CMK (cell line): ENCODE results near the gene DCAF7.

Source experiments
- DNase-seq: peaks from one replicate; pipeline ENCODE4 v3.0.0-alpha.2; 2010; ENCODE audit warnings: low read depth

The DCAF7 gene

DNA sequence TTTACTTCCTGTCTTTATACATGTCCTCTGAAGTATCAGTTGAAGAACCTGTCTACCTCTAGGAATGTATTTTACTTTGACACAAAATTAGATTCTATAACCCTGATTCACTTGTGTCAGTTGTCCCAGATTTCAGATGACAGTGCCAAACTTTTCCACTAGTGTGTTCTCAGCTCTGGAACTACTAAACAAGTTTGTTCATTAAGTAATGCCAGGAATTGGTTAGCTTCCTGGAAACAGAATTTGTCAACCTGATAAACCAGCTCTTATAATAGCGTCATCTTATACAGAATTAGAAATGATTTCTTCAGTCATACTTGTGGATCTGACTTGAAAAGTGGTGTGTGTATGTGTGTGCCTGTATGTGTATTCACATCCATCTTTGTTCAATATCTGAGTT, 79.3 kb downstream of the DCAF7 start:
- no peak for DNase-seq

DNA sequence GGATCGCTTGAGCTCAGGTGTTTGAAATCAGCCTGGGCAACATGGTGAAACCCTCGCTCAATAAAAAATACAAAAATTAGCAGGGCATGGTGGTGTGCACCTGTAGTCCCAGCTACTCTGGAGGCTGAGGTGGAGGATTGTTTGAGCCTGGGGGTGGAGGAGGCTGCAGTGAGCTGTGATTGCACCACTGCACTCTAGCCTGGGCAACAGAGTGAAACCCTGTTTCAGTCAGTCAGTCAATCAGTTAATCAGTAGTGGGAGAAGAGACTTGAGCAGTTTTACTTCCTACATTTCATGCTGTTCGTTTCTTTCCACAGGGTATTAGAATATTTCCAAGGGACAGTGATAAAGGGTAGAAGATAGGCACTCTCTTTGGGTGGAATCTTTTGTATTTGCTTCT, 80.8 kb downstream of the DCAF7 start:
- no peak for DNase-seq

DNA sequence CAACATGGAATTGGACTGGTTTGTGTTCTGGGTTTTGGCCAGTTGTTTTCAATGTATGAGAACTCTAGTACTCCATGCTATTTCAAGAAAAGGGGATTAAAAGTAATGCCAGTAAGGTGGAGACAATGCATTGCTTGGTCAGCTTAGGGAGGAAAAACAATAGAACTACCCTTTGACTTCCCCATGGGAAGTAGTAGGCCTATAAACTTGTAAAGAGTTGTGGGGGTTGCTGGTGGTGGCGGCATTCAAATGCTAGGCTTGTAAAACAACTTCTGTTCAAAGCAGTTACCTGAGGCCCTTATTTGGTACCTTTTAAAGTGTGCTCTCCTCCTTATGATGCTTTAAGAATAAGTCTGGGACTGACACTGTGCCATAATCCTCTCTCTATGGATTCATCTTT, 81.3 kb downstream of the DCAF7 start:
- DNase-seq: no peak

DNA sequence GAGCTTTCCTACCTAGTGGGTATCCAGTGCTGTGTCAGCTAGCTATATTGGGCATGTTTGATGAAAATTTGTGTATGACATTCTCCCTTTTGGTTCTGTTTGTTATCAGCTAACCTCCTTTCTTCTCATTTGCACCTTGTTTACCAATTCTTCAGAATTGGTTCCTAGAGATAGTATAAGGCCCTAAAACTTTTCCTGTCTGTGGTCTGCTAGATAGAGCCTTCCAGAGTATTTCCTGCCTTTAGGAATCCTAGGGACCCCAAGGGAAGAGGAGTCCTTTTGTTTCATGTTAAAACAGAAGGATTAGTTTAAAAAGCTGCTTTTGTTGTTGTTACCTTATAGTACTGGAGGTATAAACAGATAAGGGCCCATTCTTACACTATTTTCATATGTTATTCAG, 83.5 kb downstream of the DCAF7 start:
- no peak for DNase-seq

DNA sequence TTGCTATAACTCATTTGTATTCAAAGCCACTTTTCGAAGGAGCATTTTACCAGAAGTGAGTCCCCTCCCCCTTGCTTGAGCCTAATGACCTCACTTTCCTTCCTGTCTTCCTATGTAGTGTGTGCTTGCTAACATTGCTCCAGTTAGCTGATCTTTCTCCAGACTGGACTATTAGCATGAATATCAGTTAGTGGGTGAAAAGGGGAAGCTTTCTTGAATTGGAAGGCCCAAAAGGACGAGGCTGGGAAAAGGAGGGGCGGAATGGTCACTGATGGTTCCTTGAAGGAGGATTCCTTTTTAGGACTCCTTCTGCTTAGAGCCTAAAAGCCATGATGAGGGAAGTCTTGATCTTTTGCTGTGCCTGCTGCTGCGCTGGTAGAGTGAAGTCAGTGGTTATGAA, 83.9 kb downstream of the DCAF7 start:
- no peak for DNase-seq

DNA sequence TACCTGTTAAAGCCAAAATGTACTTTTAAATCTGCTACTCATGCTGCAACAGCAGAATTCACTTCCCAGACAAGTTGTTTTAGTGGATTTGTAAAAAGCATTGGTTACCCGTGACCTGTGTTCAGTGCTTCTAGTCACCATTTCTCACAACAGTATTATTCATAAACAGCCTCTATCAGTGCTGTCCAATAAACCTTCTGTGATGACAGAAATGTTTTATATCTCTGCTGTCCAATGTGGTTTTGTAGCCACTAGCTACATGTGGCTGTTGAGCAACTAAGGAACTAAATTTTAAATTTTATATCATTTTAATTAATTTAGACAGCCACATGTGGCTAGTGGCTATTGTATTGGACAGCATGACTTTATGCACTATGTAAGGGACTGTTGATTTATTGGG, 84.5 kb downstream of the DCAF7 start:
- DNase-seq: no peak

DNA sequence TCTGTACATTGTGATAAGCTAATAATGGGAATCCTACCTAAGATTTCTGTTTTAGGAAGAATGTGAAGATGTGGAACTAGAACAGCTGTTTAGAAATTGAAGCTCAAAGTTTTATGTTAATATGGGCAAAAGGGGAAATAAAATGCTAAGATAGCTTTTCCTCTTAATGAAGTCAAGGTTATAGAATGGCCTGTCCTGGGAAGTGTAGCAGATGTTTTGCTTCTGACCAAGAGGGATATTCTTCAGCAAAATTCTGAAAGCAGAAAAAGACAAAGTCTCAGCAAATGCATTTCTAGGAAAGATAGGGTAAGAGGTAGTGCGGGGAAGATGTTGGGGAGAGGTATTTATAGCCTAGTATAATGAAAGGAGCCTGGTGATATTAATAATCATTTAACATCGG, 85.0 kb downstream of the DCAF7 start:
- no peak for DNase-seq

DNA sequence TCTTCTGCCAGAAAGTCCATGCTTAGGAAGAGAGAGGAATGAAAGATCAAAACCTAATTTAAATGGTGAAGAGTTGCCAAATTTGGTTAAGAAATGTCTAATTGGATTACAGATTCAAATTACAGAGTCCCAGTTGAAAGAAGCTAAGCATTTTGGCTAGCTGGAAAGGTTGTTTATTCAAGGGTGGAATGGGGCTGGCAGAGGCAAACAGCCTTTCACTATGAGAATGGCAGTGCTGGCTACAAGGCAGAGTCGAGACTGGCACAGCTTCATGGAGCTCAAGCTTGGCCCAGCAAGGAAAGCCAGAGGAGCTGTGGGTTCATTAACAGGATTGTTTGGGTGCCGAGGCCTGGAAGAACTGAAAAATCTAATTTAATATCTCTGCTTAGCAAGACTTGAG, 85.5 kb downstream of the DCAF7 start:
- no peak for DNase-seq

DNA sequence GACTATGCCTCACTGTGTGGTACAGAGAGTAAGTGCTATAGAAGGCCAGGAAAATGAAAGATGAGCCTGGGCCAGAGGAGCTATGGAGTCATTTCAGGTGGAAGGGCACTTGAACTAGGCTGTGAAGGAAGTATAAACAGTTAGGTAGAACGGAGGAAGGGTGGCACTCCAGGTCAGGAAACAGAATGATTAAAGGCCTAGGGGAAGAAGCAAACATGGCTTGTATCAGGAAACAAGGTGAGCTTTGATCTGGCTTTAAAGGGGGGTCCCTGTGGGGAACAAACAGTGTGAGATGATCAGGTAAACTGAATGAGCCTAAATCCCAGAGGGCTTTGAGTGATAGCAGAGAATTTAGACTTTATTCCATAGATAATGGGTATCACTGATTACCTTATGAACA, 88.8 kb downstream of the DCAF7 start:
- DNase-seq: no peak

DNA sequence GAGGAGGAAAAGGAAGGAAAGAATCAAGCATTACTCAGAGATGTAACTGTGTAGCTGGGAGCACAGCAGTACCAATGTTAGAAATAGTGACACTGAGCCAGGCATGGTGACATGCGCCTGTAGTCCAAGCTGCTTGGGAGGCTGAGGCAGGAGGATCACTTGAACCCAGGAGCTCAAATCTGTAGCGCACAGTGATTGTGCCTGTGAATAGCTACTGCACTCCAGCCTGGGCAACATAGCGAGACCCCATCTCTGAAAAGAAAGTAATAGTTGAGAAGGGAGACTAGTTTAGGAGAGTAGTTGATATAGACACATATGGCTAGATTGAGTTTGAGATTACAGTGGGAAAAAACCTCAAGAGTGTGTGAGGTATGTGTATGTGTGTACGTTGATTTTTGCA, 89.8 kb downstream of the DCAF7 start:
- no peak for DNase-seq

DNA sequence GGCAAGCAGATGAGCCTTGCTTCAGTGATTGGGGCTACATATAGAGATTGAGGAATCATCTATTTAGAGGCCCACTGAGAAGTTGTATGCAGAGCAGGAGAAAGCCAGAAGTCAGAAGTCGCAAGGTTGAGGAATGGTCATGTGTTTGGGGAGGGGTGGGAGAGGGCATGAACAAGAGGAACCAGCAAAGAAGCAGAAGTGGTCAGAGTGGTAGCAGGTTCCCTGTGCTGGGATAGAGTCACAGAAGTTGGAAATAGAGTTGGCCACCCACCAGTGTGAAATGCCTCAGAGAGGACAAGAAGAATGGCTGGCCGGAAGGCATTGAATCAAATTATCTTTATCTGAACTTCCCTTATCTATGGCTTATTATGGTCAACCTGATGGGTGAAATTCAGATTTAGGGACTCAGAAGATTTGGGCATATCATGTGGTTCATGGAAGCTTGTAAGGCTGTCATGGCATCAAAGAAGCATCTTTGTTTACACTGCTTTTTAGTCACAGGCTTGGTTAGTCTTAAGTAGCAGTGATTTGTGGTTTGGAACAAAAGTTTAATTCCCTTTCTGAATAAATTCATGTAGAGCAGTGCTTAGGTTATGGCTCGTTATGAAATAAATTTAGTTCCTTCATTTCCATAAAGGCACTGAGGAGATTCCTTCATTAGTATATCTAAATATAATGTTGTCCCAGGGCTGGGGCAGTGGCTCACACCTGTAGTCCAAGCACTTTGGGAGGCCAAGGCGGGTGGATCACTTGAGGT, 91.6 kb downstream of the DCAF7 start:
- DNase-seq: no peak
